Aorta (tissue), 5 donors: ENCODE data around the gene MLX. TPM values are rescaled to one million over a fixed set of nuclear protein-coding genes. Genes with fewer than 3 reads are reported as not detected.

Experiments used
- ATAC-seq: fragments of 200-7000 bp; cut with Tn5 transposase; one replicate; pipeline ENCODE4 v1.9.1; 2022; ENCODE audit warnings: moderate library complexity; ENCODE audit not compliant: low FRiP score
- DNase-seq, 2 donors: peaks; one replicate each; pipeline ENCODE4 v3.0.0-alpha.2; 2020
- H3K27ac ChIP-seq, 2 donors: one replicate each; pipeline ENCODE4 v1.5.1; 2013; ENCODE audit warnings: low read length in 2 of 2, mild to moderate bottlenecking in 2 of 2, moderate library complexity in 2 of 2, control low read depth in 1 of 2, inconsistent platforms in 1 of 2, low read depth in 1 of 2
- H3K27me3 ChIP-seq, 2 donors: one replicate each; pipeline ENCODE4 v1.6.1; 2013; ENCODE audit warnings: control low read depth in 1 of 2, low read length in 1 of 2, mild to moderate bottlenecking in 1 of 2, moderate library complexity in 1 of 2; ENCODE audit not compliant: insufficient read depth in 2 of 2, control insufficient read depth in 1 of 2
- H3K36me3 ChIP-seq, 2 donors: one replicate each; pipeline ENCODE4 v1.6.1; 2013; ENCODE audit warnings: control low read depth in 1 of 2, low read length in 1 of 2, mild to moderate bottlenecking in 1 of 2; ENCODE audit not compliant: insufficient read depth in 2 of 2, control insufficient read depth in 1 of 2
- H3K4me1 ChIP-seq, 2 donors: one replicate each; pipeline ENCODE4 v1.6.1; 2013; ENCODE audit warnings: low read length in 2 of 2, control low read depth in 1 of 2, mild to moderate bottlenecking in 1 of 2, moderate library complexity in 1 of 2; ENCODE audit not compliant: insufficient read depth in 2 of 2, control insufficient read depth in 1 of 2
- H3K4me3 ChIP-seq, 2 donors: one replicate each; pipeline ENCODE4 v1.5.1; 2013; ENCODE audit warnings: low read length in 2 of 2, control low read depth in 1 of 2, mild to moderate bottlenecking in 1 of 2
- H3K9me3 ChIP-seq: one replicate; pipeline ENCODE4 v1.6.1; 2013; ENCODE audit warnings: mild to moderate bottlenecking, low read length; ENCODE audit not compliant: control insufficient read depth
- WGBS, 2 donors: extraction: QIAGEN DNeasy Blood & Tissue Kit; methylation state at CpG; one replicate each; pipeline ENCODE4 v1.1.7; 2013; 5-methylcytosine and 5-hydroxymethylcytosine counted together
- intact Hi-C, 2 donors: fragments of 100-400 bp; cut with DNase I; formaldehyde crosslinking; loops; one replicate each; pipeline versions ENCODE4 v1.14.2 to v1.15.0; 2022
- polyA plus RNA-seq, 2 donors: library from polyadenylated mRNA; stranded (reverse); fragments of 200-250 nt; gene quantifications; one replicate each; pipeline ENCODE4 v1.2.3, GENCODE V29; 2013
- total RNA-seq, 2 donors: library from RNA; stranded (reverse); fragmentation: NEBNext Ultra II Directional; extraction: Animal tissue kit (Norgen Biotek cat#: 25700); gene quantifications; one replicate each; pipeline ENCODE4 v1.2.1, GENCODE V29; 2021
- donor health status: healthy with polysubstance abuse.
- donor health status: Bipolar disorder and iron deficiency.
- donor health status: DM: no; HTN: no; CAD: no.
- donor health status: DM: no; HTN: no; CAD: no.
- donor health status: DM: yes; HTN: yes; CAD: no.

The MLX gene
- total and polyA plus RNA-seq, 4 donors, result 31.9 to 38.6 (median 34.0) TPM

DNA sequence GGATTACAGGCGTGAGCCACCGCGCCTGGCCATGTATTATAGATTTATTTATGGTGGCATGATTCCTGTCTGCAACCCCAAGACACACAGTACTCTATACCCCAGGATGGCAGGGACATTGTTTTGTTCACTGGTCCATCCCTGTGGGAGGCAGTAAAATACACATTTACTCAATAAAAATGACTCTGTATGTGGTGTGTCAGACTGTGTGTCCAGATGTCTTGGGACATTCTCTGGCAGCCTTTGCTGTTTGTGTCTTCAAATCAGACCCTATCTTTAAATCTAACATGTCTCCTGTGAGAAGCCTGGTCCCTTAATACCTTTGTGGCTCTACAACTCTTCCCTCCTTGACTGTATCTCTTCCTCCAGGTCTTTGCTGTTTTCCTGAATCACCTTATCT, 6.7 kb upstream of the MLX start:
- 54 to 68% methylated on average over 3 of the region's 3 CpGs for WGBS, 2 donors

DNA sequence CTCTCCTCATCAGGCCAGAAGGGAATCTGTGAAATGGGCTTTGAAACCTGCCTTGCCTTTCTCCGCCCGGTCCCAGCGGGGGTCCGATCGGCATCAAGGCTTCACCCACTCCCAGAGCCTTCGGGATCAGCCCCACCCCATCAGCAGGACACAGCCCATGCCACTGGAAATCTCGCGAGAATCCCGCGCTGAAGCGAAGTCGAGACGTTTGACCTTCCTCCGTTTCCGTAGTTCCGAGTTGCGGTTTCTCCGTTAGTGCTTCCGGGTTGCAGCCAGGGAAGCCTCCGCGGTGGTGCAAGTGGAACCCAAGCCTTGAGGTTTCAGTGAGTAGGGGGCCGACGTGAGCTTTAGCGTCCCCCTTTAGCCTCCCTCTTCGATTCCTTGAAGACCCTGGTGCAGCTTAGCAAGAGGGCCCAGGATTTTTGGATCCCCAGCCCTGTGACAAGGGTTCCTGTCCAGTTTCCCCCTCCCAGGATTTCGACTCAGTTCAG, 5.0 kb upstream of the MLX start, which contains the start of gene COASY:
Gene COASY, plus strand, starts transcription at position 252 of the 491 bp plus-strand sequence. CDS start 475 bp downstream, outside the sequence.
- H3K4me1 ChIP-seq, result no peaks in the 10 kb centered on the region
- no peaks in the 10 kb centered on the region for H3K27me3 ChIP-seq
- H3K4me3 ChIP-seq, result peak within 1 kb of the TSS; percentile 67 to 69
- H3K27ac ChIP-seq, result peak within 1 kb of the TSS in 1 of 2 donors; percentile 72
- peak; percentile 91 for ATAC-seq
- intact Hi-C loops, result no loop called here
- no peaks in the 10 kb centered on the region for H3K9me3 ChIP-seq
- WGBS, 2 donors, result 1% methylated on average over 26 of the region's 26 CpGs
- peaks cover 0 to 2% of the 10 kb centered on the region in 2 donors for H3K36me3 ChIP-seq
- peak; percentile 98 for DNase-seq

More for the DNA sequence above, 6.7 kb upstream of the MLX start:
- ATAC-seq (no peak), DNase-seq (no peak)
- Histone ChIP-seq H3K4me1 (no peaks in the 10 kb centered on the region), H3K4me3 (no peak overlapping the region), H3K9me3 (no peaks in the 10 kb centered on the region), H3K27me3 (no peaks in the 10 kb centered on the region), H3K27ac (no peak overlapping the region), H3K36me3 (peaks cover 0 to 2% of the 10 kb centered on the region in 2 donors)
- intact Hi-C loops, result no loop called here

DNA sequence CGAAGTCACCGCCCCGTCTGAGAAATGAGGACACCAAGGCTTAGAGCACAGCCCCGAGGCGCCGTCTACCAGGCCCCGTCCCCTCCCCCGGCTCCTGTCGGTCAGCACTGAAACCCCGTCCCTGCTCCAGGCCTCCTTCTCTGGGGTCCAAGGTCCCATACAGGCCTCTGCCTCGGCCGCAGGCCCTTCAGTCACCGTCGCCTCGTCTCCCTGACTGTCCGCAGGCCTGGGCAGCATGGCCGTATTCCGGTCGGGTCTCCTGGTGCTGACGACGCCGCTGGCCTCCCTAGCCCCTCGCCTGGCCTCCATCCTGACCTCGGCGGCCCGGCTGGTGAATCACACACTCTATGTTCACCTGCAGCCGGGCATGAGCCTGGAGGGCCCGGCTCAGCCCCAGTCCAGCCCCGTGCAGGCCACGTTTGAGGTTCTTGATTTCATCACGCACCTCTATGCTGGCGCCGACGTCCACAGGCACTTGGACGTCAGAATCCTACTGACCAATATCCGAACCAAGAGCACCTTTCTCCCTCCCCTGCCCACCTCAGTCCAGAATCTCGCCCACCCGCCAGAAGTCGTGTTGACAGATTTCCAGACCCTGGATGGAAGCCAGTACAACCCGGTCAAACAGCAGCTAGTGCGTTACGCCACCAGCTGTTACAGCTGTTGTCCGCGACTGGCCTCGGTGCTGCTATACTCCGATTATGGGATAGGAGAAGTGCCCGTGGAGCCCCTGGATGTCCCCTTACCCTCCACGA, 4.3 kb upstream of the MLX start:
- H3K9me3 ChIP-seq, result no peaks in the 10 kb centered on the region
- intact Hi-C loops, result no loop called here
- H3K27ac ChIP-seq, result peak overlapping the region in 1 of 2 donors; percentile 34
- 11 to 12% methylated on average over 43 to 48 of the region's 48 CpGs for WGBS, 2 donors
- DNase-seq, result peak in 1 of 2 donors; percentile 74
- peak overlapping the region; percentile 52 to 69 for H3K4me3 ChIP-seq
- H3K27me3 ChIP-seq, result no peaks in the 10 kb centered on the region
- no peak for ATAC-seq
- no peaks in the 10 kb centered on the region for H3K4me1 ChIP-seq
- peaks cover 0 to 2% of the 10 kb centered on the region in 2 donors for H3K36me3 ChIP-seq

DNA sequence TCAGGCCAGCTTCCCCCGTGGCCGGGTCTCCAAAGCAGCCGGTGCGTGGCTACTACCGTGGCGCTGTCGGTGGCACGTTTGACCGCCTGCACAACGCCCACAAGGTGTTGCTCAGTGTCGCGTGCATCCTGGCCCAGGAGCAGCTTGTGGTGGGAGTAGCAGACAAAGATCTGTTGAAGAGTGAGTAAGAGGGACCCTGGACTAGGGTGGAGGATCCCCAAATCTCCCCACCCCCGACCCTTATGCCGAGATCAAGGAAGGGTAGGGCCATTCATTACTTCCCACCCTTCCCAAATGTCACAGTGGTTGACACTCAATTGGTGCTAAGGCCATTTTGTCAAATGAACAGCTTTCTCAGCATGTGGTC, 3.8 kb upstream of the MLX start:
- Histone ChIP-seq H3K27ac (no peak overlapping the region), H3K4me3 (no peak overlapping the region), H3K4me1 (no peaks in the 10 kb centered on the region), H3K27me3 (no peaks in the 10 kb centered on the region), H3K36me3 (peaks cover 0 to 2% of the 10 kb centered on the region in 2 donors), H3K9me3 (no peaks in the 10 kb centered on the region)
- ATAC-seq, result no peak
- WGBS, 2 donors, result 76 to 80% methylated on average over 14 of the region's 14 CpGs
- intact Hi-C loops, result no loop called here
- no peak for DNase-seq

DNA sequence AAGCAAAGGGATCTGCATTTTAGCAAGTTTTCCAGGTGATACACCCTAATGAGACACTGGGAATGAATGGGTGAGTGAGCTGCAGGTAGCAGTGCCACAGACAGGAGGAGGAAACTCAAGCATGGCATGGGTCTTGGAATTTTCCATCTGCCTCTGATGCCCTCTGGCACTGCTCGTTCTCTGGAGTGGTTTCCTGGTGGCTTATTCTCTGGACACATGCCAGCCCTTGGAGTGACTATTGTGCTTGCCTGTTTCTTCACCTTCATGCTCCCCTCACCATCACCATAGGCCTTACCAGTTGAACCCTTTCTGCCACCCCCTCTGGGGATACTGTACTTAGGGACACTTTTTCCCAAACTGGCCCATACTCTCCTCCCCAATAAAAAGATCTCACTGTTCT, 3.4 kb upstream of the MLX start:
- 4 to 7% methylated on average over 1 of the region's 1 CpG for WGBS, 2 donors
- Histone ChIP-seq H3K27ac (no peak overlapping the region), H3K4me1 (no peaks in the 10 kb centered on the region), H3K9me3 (no peaks in the 10 kb centered on the region), H3K4me3 (no peak overlapping the region), H3K27me3 (no peaks in the 10 kb centered on the region), H3K36me3 (peaks cover 0 to 2% of the 10 kb centered on the region in 2 donors)
- intact Hi-C loops, result no loop called here
- ATAC-seq (no peak), DNase-seq (peak in 1 of 2 donors; percentile 10)

DNA sequence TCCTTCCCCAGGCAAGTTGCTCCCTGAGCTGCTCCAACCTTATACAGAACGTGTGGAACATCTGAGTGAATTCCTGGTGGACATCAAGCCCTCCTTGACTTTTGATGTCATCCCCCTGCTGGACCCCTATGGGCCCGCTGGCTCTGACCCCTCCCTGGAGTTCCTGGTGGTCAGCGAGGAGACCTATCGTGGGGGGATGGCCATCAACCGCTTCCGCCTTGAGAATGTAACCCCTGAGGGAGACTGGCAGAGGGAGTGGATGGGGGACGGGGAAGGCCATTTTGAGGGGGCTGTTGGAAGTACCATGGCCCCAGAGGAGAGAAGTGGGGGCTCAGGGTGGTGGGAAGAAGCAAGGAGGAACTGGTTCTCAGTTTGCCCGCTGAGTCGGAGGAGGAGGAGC, 3.0 kb upstream of the MLX start:
- WGBS, 2 donors, result 73 to 85% methylated on average over 7 to 9 of the region's 9 CpGs
- H3K9me3 ChIP-seq, result no peaks in the 10 kb centered on the region
- DNase-seq (peak in 1 of 2 donors; percentile 52), ATAC-seq (no peak)
- intact Hi-C loops, result no loop called here
- no peak overlapping the region for H3K4me3 ChIP-seq
- no peak overlapping the region for H3K27ac ChIP-seq
- H3K4me1 ChIP-seq, result no peaks in the 10 kb centered on the region
- H3K36me3 ChIP-seq, result peaks cover 0 to 2% of the 10 kb centered on the region in 2 donors
- H3K27me3 ChIP-seq, result no peaks in the 10 kb centered on the region

DNA sequence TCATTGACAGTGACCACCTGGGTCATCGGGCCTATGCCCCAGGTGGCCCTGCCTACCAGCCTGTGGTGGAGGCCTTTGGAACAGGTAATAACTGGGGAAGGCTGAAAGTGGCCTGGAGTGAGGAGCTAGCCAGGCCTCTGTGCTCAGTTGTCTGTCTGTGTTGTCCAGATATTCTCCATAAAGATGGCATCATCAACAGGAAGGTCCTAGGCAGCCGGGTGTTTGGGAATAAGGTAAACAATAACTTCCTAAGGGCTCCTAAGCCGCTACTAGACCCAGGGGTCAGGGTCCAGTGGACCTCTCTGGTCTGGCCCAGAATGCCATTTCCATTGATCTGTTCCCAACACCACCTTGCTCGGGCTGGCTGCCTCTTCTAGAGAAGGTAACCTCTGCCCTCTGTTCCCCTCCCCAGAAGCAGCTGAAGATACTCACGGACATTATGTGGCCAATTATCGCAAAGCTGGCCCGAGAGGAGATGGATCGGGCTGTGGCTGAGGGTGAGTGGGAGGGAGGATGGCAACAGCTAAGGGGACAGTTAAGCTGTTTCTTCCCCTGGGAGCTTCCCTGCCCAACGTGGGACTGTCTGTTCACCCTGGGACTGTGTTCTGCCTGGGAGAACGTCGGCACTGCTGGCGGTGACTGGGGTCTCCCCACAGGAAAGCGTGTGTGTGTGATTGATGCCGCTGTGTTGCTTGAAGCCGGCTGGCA, 1.9 kb upstream of the MLX start:
- H3K27ac ChIP-seq, result no peak overlapping the region
- intact Hi-C loops, result no loop called here
- no peaks in the 10 kb centered on the region for H3K4me1 ChIP-seq
- ATAC-seq (no peak), DNase-seq (no peak)
- no peaks in the 10 kb centered on the region for H3K27me3 ChIP-seq
- no peaks in the 10 kb centered on the region for H3K9me3 ChIP-seq
- no peak overlapping the region for H3K4me3 ChIP-seq
- WGBS, 2 donors, result 88 to 92% methylated on average over 15 of the region's 15 CpGs
- H3K36me3 ChIP-seq, result peaks cover 0 to 2% of the 10 kb centered on the region in 2 donors

DNA sequence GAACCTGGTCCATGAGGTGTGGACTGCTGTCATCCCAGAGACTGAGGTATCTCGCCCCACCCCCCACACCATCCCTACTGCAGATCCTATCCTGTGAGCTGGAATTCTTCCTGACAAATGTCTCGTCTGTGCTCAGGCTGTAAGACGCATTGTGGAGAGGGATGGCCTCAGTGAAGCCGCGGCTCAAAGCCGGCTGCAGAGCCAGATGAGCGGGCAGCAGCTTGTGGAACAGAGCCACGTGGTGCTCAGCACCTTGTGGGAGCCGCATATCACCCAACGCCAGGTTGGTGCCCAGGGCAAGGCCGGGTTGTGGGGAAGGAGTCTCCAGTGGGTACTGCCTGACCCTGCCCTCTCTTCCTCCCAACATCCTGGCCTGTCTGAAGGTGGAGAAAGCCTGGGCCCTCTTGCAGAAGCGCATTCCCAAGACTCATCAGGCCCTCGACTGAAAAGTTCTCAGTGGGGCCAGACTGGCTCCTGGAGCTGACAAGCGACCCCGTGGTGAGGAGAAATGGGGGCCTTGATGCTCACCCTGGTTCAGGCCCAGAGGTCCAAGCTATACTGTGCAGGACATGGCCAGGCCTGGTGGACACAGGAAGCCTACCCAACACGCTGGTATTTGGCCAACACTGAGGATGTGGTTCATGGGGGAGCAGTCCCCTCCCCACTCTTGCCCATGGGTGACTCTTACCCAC, 1.2 kb upstream of the MLX start:
- H3K27me3 ChIP-seq, result no peaks in the 10 kb centered on the region
- H3K4me1 ChIP-seq, result no peaks in the 10 kb centered on the region
- no peak overlapping the region for H3K4me3 ChIP-seq
- DNase-seq, result peak in 1 of 2 donors; percentile 76
- no peaks in the 10 kb centered on the region for H3K9me3 ChIP-seq
- H3K27ac ChIP-seq, result no peak overlapping the region
- ATAC-seq, result no peak
- 92 to 93% methylated on average over 16 of the region's 16 CpGs for WGBS, 2 donors
- intact Hi-C loops, result no loop called here
- H3K36me3 ChIP-seq, result peaks cover 0 to 2% of the 10 kb centered on the region in 2 donors
